ENCODE data around the gene TSPAN19. TPM values are rescaled to one million over a fixed set of nuclear protein-coding genes. Genes with fewer than 3 reads are reported as not detected.

The TSPAN19 gene
- polyA plus RNA-seq (0.05 to 0.11 TPM (median 0.06 TPM) in 3 replicates), polyA minus RNA-seq (not detected in 3 replicates)
- polyA plus RNA-seq (2011; ENCODE audit: low read depth): not detected
- 0.10 TPM in 1 of 2 replicates, not detected in the other for polyA plus RNA-seq (2011; cell fraction: cytosol; rRNA removed)
- 0.17 and 0.19 TPM in 2 replicates for polyA plus RNA-seq (2011; cell fraction: nucleus; rRNA removed)
- polyA plus RNA-seq (2012; ENCODE audit: low replicate concordance): not detected in 2 replicates
- polyA minus RNA-seq (2011; cell fraction: cytosol; rRNA and poly(A)+ RNA removed): not detected
- polyA minus RNA-seq (2011; cell fraction: nucleus; rRNA and poly(A)+ RNA removed): not detected in 2 replicates

- Histone ChIP-seq H3K36me3 (ENCODE audit: control insufficient read depth in 2 of 2, extremely low read depth in 1 of 2, insufficient read depth in 2 of 2, low read length in 2 of 2) (no peaks in the 10 kb centered on the region), H3K27me3 (ENCODE audit: control insufficient read depth, extremely low read depth, insufficient read depth, low read length) (peaks cover 5% of the 10 kb centered on the region), H3K4me1 (ENCODE audit: control insufficient read depth, extremely low read depth, insufficient read depth, low read length) (no peaks in the 10 kb centered on the region), H2AFZ (ENCODE audit: control insufficient read depth, low read length) (peak within 1 kb of the TSS; percentile 94), H3K27ac (ENCODE audit: control insufficient read depth, insufficient read depth, low read length) (no peak within 1 kb of the TSS), H3K9me3 (ENCODE audit: control insufficient read depth, low read depth, low read length) (no peaks in the 10 kb centered on the region), H3K4me3 (ENCODE audit: control insufficient read depth in 2 of 3, extremely low read depth in 1 of 3, insufficient read depth in 2 of 3, low read depth in 1 of 3, low read length in 3 of 3) (peak within 1 kb of the TSS; percentile 53 to 69 (median 68)), H3K9me1 (ENCODE audit: control insufficient read depth, extremely low read depth, insufficient read depth, low read length) (no peaks in the 10 kb centered on the region), H4K20me1 (ENCODE audit: control insufficient read depth, extremely low read depth, insufficient read depth, low read length) (no peaks in the 10 kb centered on the region), H3K4me2 (ENCODE audit: control insufficient read depth, extremely low read depth, insufficient read depth, low read depth, low read length) (peak within 1 kb of the TSS; percentile 90), H3K79me2 (ENCODE audit: control insufficient read depth, insufficient read depth, low read length) (no peaks in the 10 kb centered on the region), H3K9ac (ENCODE audit: control insufficient read depth, extremely low read depth, insufficient read depth, low read length) (peak within 1 kb of the TSS; percentile 55)
- FAIRE-seq (peak; percentile 94), DNase-seq (ENCODE audit: low read depth, low spot score) (peak; percentile 42)
- dilution Hi-C loops (cut with MboI; ENCODE audit: extremely low pct_ligation_motif_present, low sequenced_read_pairs): loop anchor here (25.0 kb wide), 1 partner anchor 149 kb away; no protein-coding TSS in a partner anchor
- no peak for TF ChIP-seq EZH2 (IDR thresholded peaks at IDR 0.05; ENCODE audit: low read length)
- TF ChIP-seq CTCF (optimal IDR thresholded peaks at IDR 0.05 in 1 of 3, IDR thresholded peaks at IDR 0.05 in 1 of 3, conservative IDR thresholded peaks at IDR 0.05 in 1 of 3; ENCODE audit: extremely low read depth in 1 of 3, insufficient read depth in 2 of 3, low read length in 3 of 3): no peak
Measured at GRCh38 chr12:85036234-85036707, at the start of gene TSPAN19, which contains the start of gene LRRIQ1. Gene TSPAN19, minus strand, starts transcription at chr12:85036277. Its CDS starts 6,331 bp downstream, at chr12:85029946. Gene LRRIQ1, plus strand, starts transcription at chr12:85036351. Its CDS starts 1,826 bp downstream, at chr12:85038177.

DNA sequence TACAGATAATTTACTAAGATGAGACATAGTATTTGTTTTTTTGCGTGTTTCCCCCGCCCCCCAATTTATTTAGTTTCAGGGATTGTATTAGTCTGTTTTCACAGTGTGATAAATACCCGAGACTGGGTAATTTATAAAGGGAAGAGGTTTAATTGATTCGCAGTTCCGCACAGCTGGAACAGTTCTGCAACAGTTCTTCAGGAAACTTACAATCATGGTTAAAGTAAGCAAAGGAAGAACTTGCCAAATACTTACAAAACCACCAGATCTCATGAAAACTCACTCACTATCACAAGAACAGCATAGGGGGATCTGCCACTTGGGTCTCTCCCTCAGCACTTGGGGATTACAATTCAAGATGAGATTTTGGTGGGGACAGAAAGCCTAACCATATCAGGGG is 49.0 kb upstream of the TSPAN19 start:
- H3K4me1 ChIP-seq (ENCODE audit: control insufficient read depth, extremely low read depth, insufficient read depth, low read length): no peaks in the 10 kb centered on the region
- peaks cover 3% of the 10 kb centered on the region for H3K27me3 ChIP-seq (ENCODE audit: control insufficient read depth, extremely low read depth, insufficient read depth, low read length)
- H3K4me3 ChIP-seq (ENCODE audit: control insufficient read depth in 2 of 3, extremely low read depth in 1 of 3, insufficient read depth in 2 of 3, low read depth in 1 of 3, low read length in 3 of 3): no peak overlapping the region
- no peak overlapping the region for H3K27ac ChIP-seq (ENCODE audit: control insufficient read depth, insufficient read depth, low read length)
- no peaks in the 10 kb centered on the region for H3K9me3 ChIP-seq (ENCODE audit: control insufficient read depth, low read depth, low read length)
- H3K36me3 ChIP-seq (ENCODE audit: control insufficient read depth in 2 of 2, extremely low read depth in 1 of 2, insufficient read depth in 2 of 2, low read length in 2 of 2): no peaks in the 10 kb centered on the region
- FAIRE-seq (no peak), DNase-seq (ENCODE audit: low read depth, low spot score) (no peak)
- H3K9me1 ChIP-seq (ENCODE audit: control insufficient read depth, extremely low read depth, insufficient read depth, low read length): no peaks in the 10 kb centered on the region
- no peak overlapping the region for H3K9ac ChIP-seq (ENCODE audit: control insufficient read depth, extremely low read depth, insufficient read depth, low read length)
- H4K20me1 ChIP-seq (ENCODE audit: control insufficient read depth, extremely low read depth, insufficient read depth, low read length): no peaks in the 10 kb centered on the region
- dilution Hi-C loops (cut with MboI; ENCODE audit: extremely low pct_ligation_motif_present, low sequenced_read_pairs): no loop called here
- no peak overlapping the region for H2AFZ ChIP-seq (ENCODE audit: control insufficient read depth, low read length)
- no peak overlapping the region for H3K4me2 ChIP-seq (ENCODE audit: control insufficient read depth, extremely low read depth, insufficient read depth, low read depth, low read length)
- no peaks in the 10 kb centered on the region for H3K79me2 ChIP-seq (ENCODE audit: control insufficient read depth, insufficient read depth, low read length)
- TF ChIP-seq EZH2 (IDR thresholded peaks at IDR 0.05; ENCODE audit: low read length) (no peak), CTCF (optimal IDR thresholded peaks at IDR 0.05 in 1 of 3, IDR thresholded peaks at IDR 0.05 in 1 of 3, conservative IDR thresholded peaks at IDR 0.05 in 1 of 3; ENCODE audit: extremely low read depth in 1 of 3, insufficient read depth in 2 of 3, low read length in 3 of 3) (no peak)

Data from keratinocyte (primary cell).